GM12878 (cell line): ENCODE measurements around the gene RTEL1. TPM values are rescaled to one million over a fixed set of nuclear protein-coding genes. Genes with fewer than 3 reads are reported as not detected.

Experiments used
- BCLAF1 ChIP-seq: fragments of 450-650 bp; IDR thresholded peaks from 2 replicates; pipeline ENCODE4 v1.6.1; 2017; ENCODE audit warnings: antibody characterized with exemption, mild to moderate bottlenecking, moderate library complexity
- CBX5 ChIP-seq: sonication (generic); IDR thresholded peaks from 2 replicates; pipeline ENCODE4 v1.6.1; 2016; ENCODE audit warnings: low read depth, moderate library complexity, mild to moderate bottlenecking, inconsistent platforms
- CHD1 ChIP-seq: IDR thresholded peaks from 2 replicates; pipeline ENCODE4 v1.6.1; 2012; ENCODE audit warnings: low read depth, low read length, improper control_type of control experiment
- CHD4 ChIP-seq: fragments of 200-600 bp; sonication (generic); IDR thresholded peaks from 2 replicates; pipeline ENCODE4 v1.6.1; 2016; ENCODE audit warnings: mild to moderate bottlenecking
- E2F4 ChIP-seq: IDR thresholded peaks from 2 replicates; pipeline ENCODE4 v1.6.1; 2012; ENCODE audit warnings: low read depth, low read length, improper control_type of control experiment
- EGR1 ChIP-seq, 2 experiments: IDR thresholded peaks; 1 replicate in 1 of 2; 2 replicates in 1 of 2; pipeline ENCODE4 v1.6.1; 2011 to 2012; ENCODE audit warnings: low read depth in 2 of 2, low read length in 2 of 2, borderline replicate concordance in 1 of 2, mild to moderate bottlenecking in 1 of 2, moderate library complexity in 1 of 2
- HSF1 ChIP-seq: fragments of 150-350 bp; IDR thresholded peaks from 2 replicates; pipeline ENCODE4 v1.6.1; 2014; ENCODE audit warnings: mild to moderate bottlenecking, low read depth, low read length
- IKZF1 ChIP-seq: fragments of 450-650 bp; conservative IDR thresholded peaks from 2 replicates; pipeline ENCODE4 v1.6.1; 2017; ENCODE audit warnings: antibody characterized with exemption, mild to moderate bottlenecking
- IRF4 ChIP-seq: IDR thresholded peaks from 2 replicates; pipeline ENCODE4 v1.6.1; 2011; ENCODE audit warnings: low read depth, low read length
- MYB ChIP-seq: fragments of 150-350 bp; IDR thresholded peaks from 2 replicates; pipeline ENCODE4 v1.6.1; 2014; ENCODE audit warnings: mild to moderate bottlenecking, low read depth, low read length, borderline replicate concordance
- NR2C2 ChIP-seq: IDR thresholded peaks from 2 replicates; pipeline ENCODE4 v1.6.1; 2011; ENCODE audit warnings: borderline replicate concordance, low read depth; ENCODE audit not compliant: control insufficient read depth, insufficient read length
- PAX8 ChIP-seq: fragments of 450-650 bp; IDR thresholded peaks from 2 replicates; pipeline ENCODE4 v1.6.1; 2017; ENCODE audit warnings: mild to moderate bottlenecking, moderate library complexity
- RAD21 ChIP-seq: IDR thresholded peaks from 2 replicates; pipeline ENCODE4 v1.6.1; 2011; ENCODE audit warnings: mild to moderate bottlenecking, low read depth, low read length, moderate library complexity; ENCODE audit not compliant: insufficient read depth
- SIN3A ChIP-seq: IDR thresholded peaks from 2 replicates; pipeline ENCODE4 v1.6.1; 2012; ENCODE audit warnings: low read depth, low read length, improper control_type of control experiment
- SMAD5 ChIP-seq: IDR thresholded peaks from 2 replicates; pipeline ENCODE4 v1.6.1; 2016; ENCODE audit warnings: antibody characterized with exemption, low read depth
- SMARCA5 ChIP-seq: fragments of 450-650 bp; IDR thresholded peaks from 2 replicates; pipeline ENCODE4 v1.6.1; 2017; ENCODE audit warnings: mild to moderate bottlenecking
- SMC3 ChIP-seq: IDR thresholded peaks from 2 replicates; pipeline ENCODE4 v1.6.1; 2011; ENCODE audit warnings: low read length, improper control_type of control experiment, borderline replicate concordance
- STAT1 ChIP-seq: fragments of 450-650 bp; conservative IDR thresholded peaks from 2 replicates; pipeline ENCODE4 v1.6.1; 2014; ENCODE audit warnings: antibody characterized with exemption, mild to moderate bottlenecking
- TAF1 ChIP-seq: IDR thresholded peaks from 2 replicates; pipeline ENCODE4 v1.6.1; 2011; ENCODE audit warnings: mild to moderate bottlenecking, low read depth, low read length, borderline replicate concordance
- polyA plus RNA-seq, 11 experiments: library from polyadenylated mRNA; depleted of rRNA in 4 of 11; unstranded in 6 of 11; stranded (reverse) in 5 of 11; fragments of >200 nt; fragmentation: Nextera tagmentation in 4 of 11; fragmentation: Illumina TruSeq in 1 of 11; extraction: Ambion mirVana in 4 of 11; extraction: Trizol in 1 of 11; gene quantifications; 1 replicate in 1 of 11; 2 replicates in 10 of 11; pipeline versions ENCODE4 v1.2.1 to v1.2.3, GENCODE V29; 2011 to 2016; ENCODE audit warnings: inconsistent platforms in 2 of 11, missing spikeins in 2 of 11, low read depth in 1 of 11
- total RNA-seq, 4 experiments: library from RNA; depleted of rRNA in 3 of 4; stranded (reverse); fragments of >200 nt in 3 of 4; fragmentation: Illumina TruSeq in 1 of 4; extraction: Trizol in 1 of 4; gene quantifications; 2 replicates each; pipeline versions ENCODE4 v1.2.1 to v1.2.3, GENCODE V29; 2013 to 2021
- TF ChIP-seq, protein P1 (sequence below): IDR thresholded peaks from 2 replicates; pipeline ENCODE4 v1.6.1; 2012; ENCODE audit warnings: mild to moderate bottlenecking, low read depth, low read length
- TF ChIP-seq, protein P2 (sequence below): fragments of 450-650 bp; IDR thresholded peaks from 2 replicates; pipeline ENCODE4 v1.6.1; 2017; ENCODE audit warnings: mild to moderate bottlenecking

The RTEL1 gene
- total and polyA plus RNA-seq, 10 of the 15 experiments (the other 5 are each of a cell fraction or from before 2014, with no cell fraction given), result 0.40 to 37.2 (median 15.6) TPM; not detected in 1

GRCh38 chr20:63740070-63740626 lies 82.0 kb downstream of the RTEL1 start (continued):
- TF ChIP-seq CHD4, result no peak
- TF ChIP-seq BCLAF1, result no peak
- no peak for TF ChIP-seq TAF1
- TF ChIP-seq EGR1 (IDR thresholded peaks at IDR 0.05; ENCODE audit: borderline replicate concordance in 1 of 2, low read depth in 2 of 2, low read length in 2 of 2), result peak in 1 of 2 experiments; percentile 75; a peak in 2 of 3 replicates
- no peak for TF ChIP-seq SIN3A
- TF ChIP-seq RAD21, result no peak
- TF ChIP-seq, protein P1, sequence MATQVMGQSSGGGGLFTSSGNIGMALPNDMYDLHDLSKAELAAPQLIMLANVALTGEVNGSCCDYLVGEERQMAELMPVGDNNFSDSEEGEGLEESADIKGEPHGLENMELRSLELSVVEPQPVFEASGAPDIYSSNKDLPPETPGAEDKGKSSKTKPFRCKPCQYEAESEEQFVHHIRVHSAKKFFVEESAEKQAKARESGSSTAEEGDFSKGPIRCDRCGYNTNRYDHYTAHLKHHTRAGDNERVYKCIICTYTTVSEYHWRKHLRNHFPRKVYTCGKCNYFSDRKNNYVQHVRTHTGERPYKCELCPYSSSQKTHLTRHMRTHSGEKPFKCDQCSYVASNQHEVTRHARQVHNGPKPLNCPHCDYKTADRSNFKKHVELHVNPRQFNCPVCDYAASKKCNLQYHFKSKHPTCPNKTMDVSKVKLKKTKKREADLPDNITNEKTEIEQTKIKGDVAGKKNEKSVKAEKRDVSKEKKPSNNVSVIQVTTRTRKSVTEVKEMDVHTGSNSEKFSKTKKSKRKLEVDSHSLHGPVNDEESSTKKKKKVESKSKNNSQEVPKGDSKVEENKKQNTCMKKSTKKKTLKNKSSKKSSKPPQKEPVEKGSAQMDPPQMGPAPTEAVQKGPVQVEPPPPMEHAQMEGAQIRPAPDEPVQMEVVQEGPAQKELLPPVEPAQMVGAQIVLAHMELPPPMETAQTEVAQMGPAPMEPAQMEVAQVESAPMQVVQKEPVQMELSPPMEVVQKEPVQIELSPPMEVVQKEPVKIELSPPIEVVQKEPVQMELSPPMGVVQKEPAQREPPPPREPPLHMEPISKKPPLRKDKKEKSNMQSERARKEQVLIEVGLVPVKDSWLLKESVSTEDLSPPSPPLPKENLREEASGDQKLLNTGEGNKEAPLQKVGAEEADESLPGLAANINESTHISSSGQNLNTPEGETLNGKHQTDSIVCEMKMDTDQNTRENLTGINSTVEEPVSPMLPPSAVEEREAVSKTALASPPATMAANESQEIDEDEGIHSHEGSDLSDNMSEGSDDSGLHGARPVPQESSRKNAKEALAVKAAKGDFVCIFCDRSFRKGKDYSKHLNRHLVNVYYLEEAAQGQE, result no peak
- TF ChIP-seq CBX5, result no peak
- TF ChIP-seq HSF1, result no peak
- TF ChIP-seq SMC3, result no peak
- TF ChIP-seq MYB, result no peak
- no peak for TF ChIP-seq SMARCA5
- no peak for TF ChIP-seq IRF4
- TF ChIP-seq SMAD5, result no peak
- TF ChIP-seq PAX8, result no peak
- TF ChIP-seq, protein P2, sequence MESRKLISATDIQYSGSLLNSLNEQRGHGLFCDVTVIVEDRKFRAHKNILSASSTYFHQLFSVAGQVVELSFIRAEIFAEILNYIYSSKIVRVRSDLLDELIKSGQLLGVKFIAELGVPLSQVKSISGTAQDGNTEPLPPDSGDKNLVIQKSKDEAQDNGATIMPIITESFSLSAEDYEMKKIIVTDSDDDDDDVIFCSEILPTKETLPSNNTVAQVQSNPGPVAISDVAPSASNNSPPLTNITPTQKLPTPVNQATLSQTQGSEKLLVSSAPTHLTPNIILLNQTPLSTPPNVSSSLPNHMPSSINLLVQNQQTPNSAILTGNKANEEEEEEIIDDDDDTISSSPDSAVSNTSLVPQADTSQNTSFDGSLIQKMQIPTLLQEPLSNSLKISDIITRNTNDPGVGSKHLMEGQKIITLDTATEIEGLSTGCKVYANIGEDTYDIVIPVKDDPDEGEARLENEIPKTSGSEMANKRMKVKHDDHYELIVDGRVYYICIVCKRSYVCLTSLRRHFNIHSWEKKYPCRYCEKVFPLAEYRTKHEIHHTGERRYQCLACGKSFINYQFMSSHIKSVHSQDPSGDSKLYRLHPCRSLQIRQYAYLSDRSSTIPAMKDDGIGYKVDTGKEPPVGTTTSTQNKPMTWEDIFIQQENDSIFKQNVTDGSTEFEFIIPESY, result no peak
- no peak for TF ChIP-seq NR2C2
- TF ChIP-seq IKZF1, result peak; percentile 64
- TF ChIP-seq STAT1, result no peak
- no peak for TF ChIP-seq E2F4
- TF ChIP-seq CHD1, result no peak
